ENCODE data around the gene SSPN.

Gene SSPN

GRCh38 chr12:26287671-26288381, 92.5 kb downstream of the SSPN start:
- no peak for DNase-seq

- no peak for DNase-seq
Observed at GRCh38 chr12:26290565-26290964, 95.2 kb downstream of the SSPN start.

GRCh38 chr12:26292596-26292995, 97.2 kb downstream of the SSPN start:
- DNase-seq = no peak

- DNase-seq = no peak
Observed at GRCh38 chr12:26293612-26294011, 98.2 kb downstream of the SSPN start.

GRCh38 chr12:26295001-26295400, 99.6 kb downstream of the SSPN start:
- no peak for DNase-seq

- DNase-seq = no peak
Observed at GRCh38 chr12:26297396-26298070, 102.2 kb downstream of the SSPN start.

GRCh38 chr12:26298785-26299621, 103.6 kb downstream of the SSPN start:
- DNase-seq = no peak

- DNase-seq = no peak
Observed at GRCh38 chr12:26299751-26300150, 104.4 kb downstream of the SSPN start.
